Astrocyte (in vitro differentiated cells and primary cell): Measurements from ENCODE around the gene GP2.

Source experiments
- CTCF ChIP-seq: IDR thresholded peaks from 2 replicates; pipeline ENCODE4 v1.5.1; 2011; ENCODE audit warnings: low read depth, mild to moderate bottlenecking, inconsistent platforms, low read length, moderate library complexity; ENCODE audit not compliant: insufficient read depth
- EZH2 ChIP-seq: IDR thresholded peaks from 2 replicates; pipeline ENCODE4 v1.6.1; 2012; ENCODE audit warnings: mild to moderate bottlenecking, low read length, inconsistent platforms; ENCODE audit not compliant: insufficient read depth

GRCh38 chr16:20306401-20306800 is 20.9 kb downstream of the GP2 start:
- TF ChIP-seq CTCF (no peak), EZH2 (no peak)
